Adrenal gland (tissue), 12 donors: Measurements from ENCODE around the gene HIBADH. TPM values are rescaled to one million over a fixed set of nuclear protein-coding genes. Genes with fewer than 3 reads are reported as not detected.

Experiments
- DNase-seq, 7 donors: peaks; one replicate each; pipeline ENCODE4 v3.0.0-alpha.2; 2019 to 2020
- H3K27ac ChIP-seq, 5 donors: fragments of 200-600 bp; sonication (generic) in 4 of 5; 1 replicate in 3 of 5; 2 replicates in 2 of 5; pipeline versions ENCODE4 v1.5.1 to v1.8.0; 2016 to 2020; ENCODE audit warnings: mild to moderate bottlenecking in 1 of 5
- H3K27me3 ChIP-seq: fragments of 200-600 bp; 2 replicates; pipeline ENCODE4 v1.8.0; 2021
- H3K36me3 ChIP-seq, 2 donors: fragments of 200-600 bp; replicated peaks in 1 of 2; 1 replicate in 1 of 2; 2 replicates in 1 of 2; pipeline versions ENCODE4 v1.5.1 to v1.8.0; 2018 to 2022
- H3K4me1 ChIP-seq, 2 donors: fragments of 200-600 bp; replicated peaks in 1 of 2; 1 replicate in 1 of 2; 2 replicates in 1 of 2; pipeline versions ENCODE4 v1.5.1 to v1.8.0; 2018 to 2021
- H3K4me3 ChIP-seq, 4 donors: fragments of 200-600 bp; sonication (generic) in 3 of 4; one replicate each; pipeline ENCODE4 v1.5.1; 2016 to 2018
- H3K9me3 ChIP-seq, 3 donors: fragments of 200-600 bp; sonication (generic) in 1 of 3; replicated peaks in 1 of 3; 1 replicate in 2 of 3; 2 replicates in 1 of 3; pipeline versions ENCODE4 v1.5.1 to v1.8.0; 2016 to 2021
- POLR2A ChIP-seq, 2 donors: fragments of 450-650 bp; IDR thresholded peaks; one replicate each; pipeline ENCODE4 v1.6.1; 2017; ENCODE audit warnings: antibody characterized with exemption in 2 of 2, mild to moderate bottlenecking in 2 of 2, moderate library complexity in 1 of 2
- WGBS, 4 donors: extraction: QIAGEN DNeasy Blood & Tissue Kit in 2 of 4; methylation state at CpG; one replicate each; pipeline versions ENCODE4 v1.1.5 to v1.1.7; 2013 to 2017; 5-methylcytosine and 5-hydroxymethylcytosine counted together
- intact Hi-C, 2 donors: fragments of 100-400 bp; cut with DNase I; formaldehyde crosslinking; loops; one replicate each; pipeline versions ENCODE4 v1.14.1 to v1.15.0; 2022 to 2023
- polyA plus RNA-seq, 3 donors: library from polyadenylated mRNA; stranded (reverse); fragments of 200-250 nt in 2 of 3; fragments of 350-450 nt in 1 of 3; fragmentation: Illumina TruSeq in 1 of 3; extraction: RNeasy Lipid Tissue Mini Kit (QIAGEN cat#74804) in 1 of 3; gene quantifications; one replicate each; pipeline ENCODE4 v1.2.3, GENCODE V29; 2013 to 2014
- total RNA-seq, 9 donors: library from RNA; depleted of rRNA in 4 of 9; stranded (reverse); fragments of >200 nt in 4 of 9; fragments of 120-200 nt in 1 of 9; fragmentation: NEBNext Ultra II Directional in 1 of 9; extraction: Animal tissue kit (Norgen Biotek cat#: 25700) in 1 of 9; gene quantifications; one replicate each; pipeline versions ENCODE4 v1.1.0 to v1.2.4, GENCODE V29; 2013 to 2023
- TF ChIP-seq, protein P1 (sequence below), 6 experiments: fragments of 450-650 bp in 4 of 6; fragments of 200-600 bp in 2 of 6; sonication (generic) in 1 of 6; IDR thresholded peaks; 1 replicate in 5 of 6; 2 replicates in 1 of 6; pipeline versions ENCODE4 v1.5.1 to v1.8.0; 2016 to 2021; ENCODE audit warnings: antibody characterized with exemption in 6 of 6, mild to moderate bottlenecking in 2 of 6, moderate library complexity in 1 of 6
- donor health status: healthy with polysubstance abuse.
- donor health status: Bipolar disorder and iron deficiency.
- donor health status: DM: yes; HTN: yes; CAD: no.
- donor health status: DM: no; HTN: no; CAD: no.
- donor health status: DM: no; HTN: no; CAD: no.
- donor health status: DM: yes; HTN: yes; CAD: no.

Gene HIBADH
- total and polyA plus RNA-seq, 12 donors, result 42.9 to 227 (median 130) TPM

DNA sequence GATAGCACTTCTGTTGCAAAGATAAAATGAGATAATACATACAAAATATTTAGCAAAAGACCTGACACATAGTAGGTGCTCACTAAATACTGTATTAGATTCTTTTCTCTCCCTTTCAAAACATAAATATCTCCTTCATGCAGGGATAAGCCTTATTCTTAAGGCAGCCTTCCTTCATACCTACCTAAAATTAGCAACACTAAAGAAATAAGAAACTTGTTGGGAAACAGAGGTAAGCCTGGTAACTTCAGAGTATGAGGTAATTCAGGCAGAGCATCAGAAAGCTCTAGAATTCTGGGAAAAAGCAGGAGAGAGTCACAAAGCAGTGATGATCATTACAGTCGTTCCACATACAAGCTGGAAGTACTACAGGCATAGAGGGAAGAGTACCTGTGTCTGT, 15.2 kb downstream of the HIBADH start:
- H3K36me3 ChIP-seq, result no peaks in the 10 kb centered on the region
- 88 to 100% (median 94%) methylated on average over 1 of the region's 1 CpG for whole genome bisulfite sequencing, 4 donors
- H3K9me3 ChIP-seq, result no peaks in the 10 kb centered on the region
- H3K4me1 ChIP-seq, result no peaks in the 10 kb centered on the region
- intact Hi-C loops, result no loop called here
- no peak overlapping the region for H3K27ac ChIP-seq
- DNase-seq, result no peak
- TF ChIP-seq POLR2A (IDR thresholded peaks at IDR 0.05), result no peak
- TF ChIP-seq, protein P1, sequence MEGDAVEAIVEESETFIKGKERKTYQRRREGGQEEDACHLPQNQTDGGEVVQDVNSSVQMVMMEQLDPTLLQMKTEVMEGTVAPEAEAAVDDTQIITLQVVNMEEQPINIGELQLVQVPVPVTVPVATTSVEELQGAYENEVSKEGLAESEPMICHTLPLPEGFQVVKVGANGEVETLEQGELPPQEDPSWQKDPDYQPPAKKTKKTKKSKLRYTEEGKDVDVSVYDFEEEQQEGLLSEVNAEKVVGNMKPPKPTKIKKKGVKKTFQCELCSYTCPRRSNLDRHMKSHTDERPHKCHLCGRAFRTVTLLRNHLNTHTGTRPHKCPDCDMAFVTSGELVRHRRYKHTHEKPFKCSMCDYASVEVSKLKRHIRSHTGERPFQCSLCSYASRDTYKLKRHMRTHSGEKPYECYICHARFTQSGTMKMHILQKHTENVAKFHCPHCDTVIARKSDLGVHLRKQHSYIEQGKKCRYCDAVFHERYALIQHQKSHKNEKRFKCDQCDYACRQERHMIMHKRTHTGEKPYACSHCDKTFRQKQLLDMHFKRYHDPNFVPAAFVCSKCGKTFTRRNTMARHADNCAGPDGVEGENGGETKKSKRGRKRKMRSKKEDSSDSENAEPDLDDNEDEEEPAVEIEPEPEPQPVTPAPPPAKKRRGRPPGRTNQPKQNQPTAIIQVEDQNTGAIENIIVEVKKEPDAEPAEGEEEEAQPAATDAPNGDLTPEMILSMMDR (IDR thresholded peaks at IDR 0.05), result no peak
- H3K27me3 ChIP-seq, result no peaks in the 10 kb centered on the region
- H3K4me3 ChIP-seq, result no peak overlapping the region

DNA sequence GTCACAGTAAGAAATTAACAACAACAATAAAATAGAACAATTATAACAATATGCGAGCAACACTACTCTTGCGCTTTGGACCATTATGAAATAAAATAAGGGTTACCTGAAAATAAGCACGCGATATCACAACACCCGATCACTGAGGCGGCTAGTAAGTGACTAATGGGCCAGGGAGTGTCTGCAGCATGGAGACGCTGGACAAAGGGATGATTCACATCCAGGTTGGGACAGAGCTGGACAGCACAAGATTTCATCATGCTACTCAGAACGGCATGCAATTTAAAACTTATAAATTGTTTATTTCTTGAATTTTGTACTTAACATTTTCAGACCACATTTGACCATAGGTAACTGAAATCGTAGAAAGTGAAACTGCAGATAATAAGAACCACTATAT, 15.6 kb downstream of the HIBADH start:
- no peak for TF ChIP-seq POLR2A (IDR thresholded peaks at IDR 0.05)
- TF ChIP-seq, protein P1 (IDR thresholded peaks at IDR 0.05), result no peak
- Histone ChIP-seq H3K4me3 (no peak overlapping the region), H3K4me1 (no peaks in the 10 kb centered on the region), H3K36me3 (no peaks in the 10 kb centered on the region), H3K27ac (no peak overlapping the region), H3K9me3 (no peaks in the 10 kb centered on the region), H3K27me3 (no peaks in the 10 kb centered on the region)
- peak in 2 of 7 donors; percentile 29 to 30 for DNase-seq
- 82 to 91% (median 86%) methylated on average over 9 of the region's 9 CpGs for WGBS, 4 donors
- intact Hi-C loops, result no loop called here

DNA sequence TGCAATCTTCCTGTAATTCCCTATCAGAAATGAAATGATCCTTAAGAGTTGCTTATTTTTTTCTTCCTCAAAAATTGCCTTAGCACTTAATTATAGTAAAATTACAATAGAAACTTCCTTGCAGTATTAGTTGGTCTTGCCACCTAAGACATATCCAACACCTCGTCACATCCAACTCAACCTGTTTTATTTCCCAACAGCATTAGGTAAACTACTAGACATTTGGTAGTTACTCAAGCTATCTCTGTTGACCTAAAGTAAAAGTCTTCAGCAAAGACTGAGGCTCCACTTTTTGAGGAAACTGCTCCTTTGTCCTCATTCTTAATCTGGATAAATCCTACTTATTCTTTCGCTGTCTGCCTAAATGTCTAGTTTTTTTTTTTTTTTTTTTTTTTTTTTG, 20.4 kb downstream of the HIBADH start:
- intact Hi-C loops, result no loop called here
- H3K4me3 ChIP-seq, result no peak overlapping the region
- TF ChIP-seq POLR2A (IDR thresholded peaks at IDR 0.05), result no peak
- TF ChIP-seq, protein P1 (IDR thresholded peaks at IDR 0.05), result no peak
- H3K36me3 ChIP-seq, result no peaks in the 10 kb centered on the region
- H3K27ac ChIP-seq, result no peak overlapping the region
- peaks cover 9 to 13% of the 10 kb centered on the region in 2 donors for H3K4me1 ChIP-seq
- WGBS, 4 donors, result 96 to 99% (median 98%) methylated on average over 2 of the region's 2 CpGs
- H3K27me3 ChIP-seq, result no peaks in the 10 kb centered on the region
- no peak for DNase-seq
- no peaks in the 10 kb centered on the region for H3K9me3 ChIP-seq

DNA sequence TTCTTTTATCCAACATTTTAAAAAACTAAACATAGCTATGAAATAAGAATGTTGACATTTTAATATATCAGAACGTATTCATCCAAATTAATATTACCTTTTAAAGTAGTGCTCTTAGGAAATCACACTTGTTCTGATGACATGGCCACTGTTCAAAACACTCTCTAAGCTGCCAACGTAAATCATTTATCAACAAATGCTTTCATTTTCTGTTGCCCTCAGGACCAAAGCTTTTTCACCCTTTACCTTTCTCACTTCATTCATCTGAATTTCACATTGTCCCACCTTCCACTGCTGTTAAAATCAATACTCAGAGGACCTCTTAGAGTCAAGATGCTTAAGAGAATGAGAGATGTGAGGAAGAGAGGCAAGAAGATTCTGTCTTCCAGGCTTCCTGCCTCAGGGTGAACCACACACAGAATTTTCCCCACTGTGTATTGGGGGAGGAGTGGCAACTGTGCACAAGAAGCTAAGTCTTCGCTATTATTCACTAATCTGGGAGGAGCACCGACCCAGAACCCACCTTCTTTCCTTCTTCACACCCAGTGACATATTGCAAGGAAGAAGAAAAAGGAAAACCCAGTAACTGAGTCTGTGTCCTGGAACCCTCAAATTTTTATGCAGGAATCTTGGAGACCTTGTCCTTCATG, 21.0 kb downstream of the HIBADH start:
- TF ChIP-seq, protein P1 (IDR thresholded peaks at IDR 0.05), result no peak
- TF ChIP-seq POLR2A (IDR thresholded peaks at IDR 0.05), result no peak
- intact Hi-C loops, result no loop called here
- H3K9me3 ChIP-seq, result no peaks in the 10 kb centered on the region
- H3K27ac ChIP-seq, result no peak overlapping the region
- no peak overlapping the region for H3K4me3 ChIP-seq
- WGBS, 4 donors, result 73 to 83% (median 76%) methylated on average over 4 of the region's 4 CpGs
- peaks cover 9 to 13% of the 10 kb centered on the region in 2 donors for H3K4me1 ChIP-seq
- H3K27me3 ChIP-seq, result no peaks in the 10 kb centered on the region
- H3K36me3 ChIP-seq, result no peaks in the 10 kb centered on the region
- DNase-seq, result no peak
